SU-DHL-6 (cell line): Measurements from ENCODE around the gene PKDCC.

ENCODE experiments used
- H2AFZ ChIP-seq: fragments of 200-600 bp; sonication (generic); 2 replicates; pipeline ENCODE4 v1.6.1; 2014; ENCODE audit warnings: low read depth, mild to moderate bottlenecking, moderate library complexity, mixed read lengths, antibody characterized with exemption, low read length; ENCODE audit not compliant: severe bottlenecking
- H3F3A ChIP-seq: fragments of 200-600 bp; shearing (Covaris generic); 2 replicates; pipeline ENCODE4 v1.6.0; 2016; ENCODE audit warnings: antibody characterized with exemption, mild to moderate bottlenecking; ENCODE audit not compliant: insufficient read depth
- H3K27ac ChIP-seq: fragments of 200-600 bp; sonication (generic); 2 replicates; pipeline ENCODE4 v1.5.1; 2016; ENCODE audit warnings: low read depth, mild to moderate bottlenecking, low read length, moderate library complexity, mixed read lengths
- H3K27me3 ChIP-seq: fragments of 200-600 bp; sonication (generic), shearing (Covaris generic); 2 replicates; pipeline ENCODE4 v1.6.0; 2014; ENCODE audit warnings: mild to moderate bottlenecking, low read length
- H3K36me3 ChIP-seq: fragments of 200-600 bp; sonication (generic); 2 replicates; pipeline ENCODE4 v1.6.1; 2014; ENCODE audit warnings: mild to moderate bottlenecking, low read length, mixed read lengths
- H3K4me2 ChIP-seq: fragments of 300-600, 200-600 bp; shearing (Covaris generic), sonication (generic); 2 replicates; pipeline ENCODE4 v1.6.0; 2014; ENCODE audit warnings: low read length, low read depth, mild to moderate bottlenecking; ENCODE audit not compliant: poor library complexity, severe bottlenecking
- H3K4me3 ChIP-seq: fragments of 200-600 bp; sonication (generic); 2 replicates; pipeline ENCODE4 v1.5.1; 2014; ENCODE audit warnings: antibody characterized with exemption, low read length, mild to moderate bottlenecking, mixed read lengths; ENCODE audit not compliant: insufficient read depth, poor library complexity, severe bottlenecking
- H3K79me2 ChIP-seq: fragments of 200-600 bp; sonication (generic); 2 replicates; pipeline ENCODE4 v1.6.1; 2014; ENCODE audit warnings: mild to moderate bottlenecking, low read length, moderate library complexity; ENCODE audit not compliant: insufficient read depth
- H3K9ac ChIP-seq: fragments of 200-600 bp; sonication (generic); 2 replicates; pipeline ENCODE4 v1.7.0; 2014; ENCODE audit warnings: mild to moderate bottlenecking, low read length
- H3K9me2 ChIP-seq: fragments of 200-600 bp; sonication (generic); replicated peaks from 2 replicates; pipeline ENCODE4 v1.6.1; 2014; ENCODE audit warnings: low read length; ENCODE audit not compliant: insufficient read depth
- H3K9me3 ChIP-seq: fragments of 200-600 bp; sonication (generic); 2 replicates; pipeline ENCODE4 v1.6.1; 2014; ENCODE audit warnings: low read length, mixed read lengths; ENCODE audit not compliant: insufficient read depth
- H4K20me1 ChIP-seq: fragments of 200-600 bp; sonication (generic); 2 replicates; pipeline ENCODE4 v1.6.1; 2014; ENCODE audit warnings: low read depth, mild to moderate bottlenecking, antibody characterized with exemption, low read length, moderate library complexity, mixed read lengths
- CTCF ChIP-seq: fragments of 200-600 bp; sonication (generic); IDR thresholded peaks from one replicate; pipeline ENCODE4 v1.5.1; 2017; ENCODE audit warnings: antibody characterized with exemption, mild to moderate bottlenecking, low read length, moderate library complexity; ENCODE audit not compliant: insufficient read depth, poor library complexity, severe bottlenecking
- EZH2phosphoT487 ChIP-seq: fragments of 200-600 bp; sonication (generic), shearing (Covaris generic); conservative IDR thresholded peaks from 2 replicates; pipeline ENCODE4 v1.6.1; 2018; ENCODE audit warnings: mild to moderate bottlenecking, antibody characterized with exemption, low read length, moderate library complexity, mixed read lengths

PKDCC gene

GRCh38 chr2:42045848-42046748 is 1.7 kb upstream of the PKDCC start:
- no peaks in the 10 kb centered on the region for H3K9me2 ChIP-seq
- no peaks in the 10 kb centered on the region for H4K20me1 ChIP-seq
- no peak overlapping the region for H3K4me2 ChIP-seq
- no peak overlapping the region for H3K27ac ChIP-seq
- TF ChIP-seq EZH2phosphoT487 (no peak), CTCF (no peak)
- H3F3A ChIP-seq, result no peaks in the 10 kb centered on the region
- no peaks in the 10 kb centered on the region for H3K36me3 ChIP-seq
- H3K9ac ChIP-seq, result no peak overlapping the region
- H3K79me2 ChIP-seq, result no peaks in the 10 kb centered on the region
- H3K27me3 ChIP-seq, result no peaks in the 10 kb centered on the region
- no peaks in the 10 kb centered on the region for H3K9me3 ChIP-seq
- no peak overlapping the region for H3K4me3 ChIP-seq
- no peak overlapping the region for H2AFZ ChIP-seq

GRCh38 chr2:42046819-42047487 is 868 bp upstream of the PKDCC start:
- H3K27me3 ChIP-seq, result no peaks in the 10 kb centered on the region
- H3K4me3 ChIP-seq, result no peak overlapping the region
- H4K20me1 ChIP-seq, result no peaks in the 10 kb centered on the region
- H3K4me2 ChIP-seq, result no peak overlapping the region
- no peaks in the 10 kb centered on the region for H3K9me3 ChIP-seq
- H2AFZ ChIP-seq, result no peak overlapping the region
- TF ChIP-seq CTCF (no peak), EZH2phosphoT487 (no peak)
- no peaks in the 10 kb centered on the region for H3K79me2 ChIP-seq
- no peak overlapping the region for H3K27ac ChIP-seq
- H3K9ac ChIP-seq, result no peak overlapping the region
- H3K36me3 ChIP-seq, result no peaks in the 10 kb centered on the region
- no peaks in the 10 kb centered on the region for H3K9me2 ChIP-seq
- H3F3A ChIP-seq, result no peaks in the 10 kb centered on the region

GRCh38 chr2:42048299-42049220 is 739 bp downstream of the PKDCC start:
- H3K79me2 ChIP-seq, result no peaks in the 10 kb centered on the region
- no peak overlapping the region for H3K27ac ChIP-seq
- no peak overlapping the region for H3K9ac ChIP-seq
- H3K9me2 ChIP-seq, result no peaks in the 10 kb centered on the region
- H4K20me1 ChIP-seq, result no peaks in the 10 kb centered on the region
- no peak overlapping the region for H3K4me3 ChIP-seq
- H3K27me3 ChIP-seq, result no peaks in the 10 kb centered on the region
- TF ChIP-seq EZH2phosphoT487 (no peak), CTCF (no peak)
- H3K9me3 ChIP-seq, result no peaks in the 10 kb centered on the region
- H3K36me3 ChIP-seq, result no peaks in the 10 kb centered on the region
- H3F3A ChIP-seq, result no peaks in the 10 kb centered on the region
- H3K4me2 ChIP-seq, result no peak overlapping the region
- no peak overlapping the region for H2AFZ ChIP-seq
